Measurements from ENCODE around the gene CES5A. TPM values are rescaled to one million over a fixed set of nuclear protein-coding genes. Genes with fewer than 3 reads are reported as not detected.

The CES5A gene
- polyA plus RNA-seq, 2 of the 4 experiments (the other 2 are of a cell fraction), result not detected

DNA sequence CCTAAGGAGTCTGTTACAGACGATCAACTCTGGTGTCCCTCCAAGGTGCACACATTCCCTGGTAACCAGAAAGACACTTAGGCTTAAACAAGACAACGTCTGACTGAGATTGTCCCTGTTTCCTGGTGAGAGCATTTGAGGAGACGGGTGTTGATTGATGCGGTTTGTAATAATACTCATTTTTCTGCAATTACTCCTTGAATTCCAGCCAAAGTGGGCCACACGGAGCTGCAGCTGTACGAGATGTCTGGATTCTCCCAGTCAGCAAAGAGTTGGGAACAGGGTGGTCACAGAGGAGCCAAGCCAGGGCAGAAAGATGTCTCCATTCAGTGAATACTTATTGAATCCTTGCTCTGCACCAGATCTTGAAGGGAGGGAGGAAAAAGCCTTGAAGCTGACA, 30.9 kb upstream of the CES5A start:
- no peak overlapping the region for H3K4me2 ChIP-seq
- CTCF ChIA-PET, result no interaction called here
- TF ChIP-seq NPAS2 (CRISPR knock-in tag; IDR thresholded peaks at IDR 0.05; ENCODE audit: borderline replicate concordance), result no peak
- TF ChIP-seq MYC (IDR thresholded peaks at IDR 0.05; ENCODE audit: borderline replicate concordance, low read length), result no peak
- no peak for TF ChIP-seq BHLHE40 (IDR thresholded peaks at IDR 0.05; ENCODE audit: low read depth, low read length)
- TF ChIP-seq FOSL2 (IDR thresholded peaks at IDR 0.05), result no peak
- no peak for TF ChIP-seq FOSL2 (CRISPR knock-in tag; IDR thresholded peaks at IDR 0.05)
- TF ChIP-seq MAFK (IDR thresholded peaks at IDR 0.05; ENCODE audit: partially characterized antibody), result no peak
- H3K27ac ChIP-seq, result no peak overlapping the region
- 30% methylated on average over 6 of the region's 6 CpGs for WGBS (ENCODE audit: missing lambda C conversion rate)
- no peak for ATAC-seq
- no peaks in the 10 kb centered on the region for H3K4me1 ChIP-seq
- no peak for DNase-seq (ENCODE audit: low read depth in 1 of 2, low spot score in 1 of 2)
- H3K9me3 ChIP-seq, result peaks cover 3% of the 10 kb centered on the region; the same call in 2 of the 3 replicates
- POLR2A ChIA-PET, result no interaction called here
- FAIRE-seq, result no peak
- no peak overlapping the region for H3K4me3 ChIP-seq

DNA sequence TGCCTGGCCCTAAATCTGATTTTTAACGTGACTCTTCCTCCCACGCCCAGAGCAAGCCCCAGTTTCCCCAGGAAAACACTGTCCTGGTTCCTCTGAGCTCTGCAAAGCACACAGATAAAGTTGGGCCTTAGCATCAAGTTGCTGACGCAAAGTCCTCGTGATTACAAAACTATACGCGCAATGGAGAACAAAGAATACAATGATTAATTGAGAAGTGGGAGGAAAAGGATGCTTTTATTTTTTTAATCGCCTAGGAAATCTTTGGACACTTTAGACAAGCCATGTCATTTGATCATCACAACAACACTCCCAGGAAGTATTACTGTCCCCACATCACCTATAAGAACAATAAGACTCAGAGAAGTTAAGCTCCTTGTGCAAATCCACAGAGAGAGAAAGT, 30.5 kb upstream of the CES5A start:
- POLR2A ChIA-PET, result no interaction called here
- Histone ChIP-seq H3K4me2 (no peak overlapping the region), H3K4me3 (no peak overlapping the region), H3K27ac (no peak overlapping the region), H3K4me1 (no peaks in the 10 kb centered on the region), H3K9me3 (peaks cover 3% of the 10 kb centered on the region; the same call in 2 of the 3 replicates)
- DNase-seq (ENCODE audit: low read depth in 1 of 2, low spot score in 1 of 2) (no peak), FAIRE-seq (no peak), ATAC-seq (no peak)
- WGBS (ENCODE audit: missing lambda C conversion rate), result 33% methylated on average over 7 of the region's 7 CpGs
- CTCF ChIA-PET, result no interaction called here
- TF ChIP-seq, protein P1, sequence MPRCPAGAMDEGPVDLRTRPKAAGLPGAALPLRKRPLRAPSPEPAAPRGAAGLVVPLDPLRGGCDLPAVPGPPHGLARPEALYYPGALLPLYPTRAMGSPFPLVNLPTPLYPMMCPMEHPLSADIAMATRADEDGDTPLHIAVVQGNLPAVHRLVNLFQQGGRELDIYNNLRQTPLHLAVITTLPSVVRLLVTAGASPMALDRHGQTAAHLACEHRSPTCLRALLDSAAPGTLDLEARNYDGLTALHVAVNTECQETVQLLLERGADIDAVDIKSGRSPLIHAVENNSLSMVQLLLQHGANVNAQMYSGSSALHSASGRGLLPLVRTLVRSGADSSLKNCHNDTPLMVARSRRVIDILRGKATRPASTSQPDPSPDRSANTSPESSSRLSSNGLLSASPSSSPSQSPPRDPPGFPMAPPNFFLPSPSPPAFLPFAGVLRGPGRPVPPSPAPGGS (IDR thresholded peaks at IDR 0.05), result no peak
- no peak for TF ChIP-seq ZNF302 (CRISPR knock-in tag; IDR thresholded peaks at IDR 0.05)
- TF ChIP-seq, protein P2, sequence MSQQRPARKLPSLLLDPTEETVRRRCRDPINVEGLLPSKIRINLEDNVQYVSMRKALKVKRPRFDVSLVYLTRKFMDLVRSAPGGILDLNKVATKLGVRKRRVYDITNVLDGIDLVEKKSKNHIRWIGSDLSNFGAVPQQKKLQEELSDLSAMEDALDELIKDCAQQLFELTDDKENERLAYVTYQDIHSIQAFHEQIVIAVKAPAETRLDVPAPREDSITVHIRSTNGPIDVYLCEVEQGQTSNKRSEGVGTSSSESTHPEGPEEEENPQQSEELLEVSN (IDR thresholded peaks at IDR 0.05; ENCODE audit: borderline replicate concordance, low read depth), result no peak
- TF ChIP-seq SMC3 (IDR thresholded peaks at IDR 0.05), result no peak
- no peak for TF ChIP-seq RFX5 (IDR thresholded peaks at IDR 0.05)
- TF ChIP-seq ZSCAN20 (CRISPR knock-in tag; IDR thresholded peaks at IDR 0.05), result no peak
- no peak for TF ChIP-seq HOXA7 (CRISPR knock-in tag; IDR thresholded peaks at IDR 0.05)
- TF ChIP-seq HOXB5 (CRISPR knock-in tag; IDR thresholded peaks at IDR 0.05), result no peak
- TF ChIP-seq PHF8 (IDR thresholded peaks at IDR 0.05; ENCODE audit: borderline replicate concordance, low read depth), result no peak
- no peak for TF ChIP-seq ZFP36 (IDR thresholded peaks at IDR 0.05; ENCODE audit: borderline replicate concordance, partially characterized antibody)

DNA sequence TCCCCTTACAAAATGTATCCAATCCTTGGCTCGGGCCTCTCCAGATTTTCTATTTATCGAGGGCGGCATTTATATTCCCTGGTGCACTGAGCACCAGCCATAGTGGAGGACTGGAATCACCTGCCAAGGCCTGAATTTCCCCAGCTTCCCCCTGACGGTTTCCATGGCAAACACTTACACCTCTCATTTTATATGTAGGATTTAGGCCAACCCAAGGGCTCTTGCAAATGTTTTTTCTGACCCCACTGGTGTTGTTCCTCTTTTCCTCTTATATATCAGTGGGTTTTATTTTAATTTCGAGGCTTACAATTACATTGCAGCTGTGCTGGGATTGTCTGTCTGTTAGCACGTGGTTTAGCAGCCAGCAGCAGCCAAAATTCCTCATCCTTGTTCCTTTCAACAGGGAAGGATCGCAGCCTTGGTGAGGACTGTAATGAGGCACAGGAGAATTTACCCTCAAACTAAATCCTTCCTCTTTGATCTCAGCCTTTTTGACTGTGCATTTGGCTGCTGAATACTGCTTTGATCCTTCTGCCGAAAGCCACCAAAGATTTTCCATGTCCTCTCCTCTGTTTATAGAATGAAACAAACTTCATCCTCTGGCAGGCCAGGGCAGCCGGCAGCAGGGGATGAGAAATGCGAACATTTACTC, 26.5 kb upstream of the CES5A start:
- ChIA-PET POLR2A (no interaction called here), CTCF (no interaction called here)
- Histone ChIP-seq H3K4me1 (no peaks in the 10 kb centered on the region), H3K9me3 (peaks cover 3% of the 10 kb centered on the region; the same call in 2 of the 3 replicates), H3K4me2 (no peak overlapping the region), H3K4me3 (no peak overlapping the region), H3K27ac (no peak overlapping the region)
- no peak for ATAC-seq
- DNase-seq (ENCODE audit: low read depth in 1 of 2, low spot score in 1 of 2), result no peak
- no peak for FAIRE-seq
- WGBS (ENCODE audit: missing lambda C conversion rate), result 40% methylated on average over 10 of the region's 10 CpGs
- TF ChIP-seq ZNF302 (CRISPR knock-in tag; IDR thresholded peaks at IDR 0.05), result no peak
- TF ChIP-seq FOXS1 (CRISPR knock-in tag; IDR thresholded peaks at IDR 0.05), result no peak
- TF ChIP-seq BHLHE40 (IDR thresholded peaks at IDR 0.05; ENCODE audit: low read depth, low read length), result no peak
- no peak for TF ChIP-seq NPAS2 (CRISPR knock-in tag; IDR thresholded peaks at IDR 0.05; ENCODE audit: borderline replicate concordance)
- TF ChIP-seq MYC (IDR thresholded peaks at IDR 0.05; ENCODE audit: borderline replicate concordance, low read length), result no peak
- no peak for TF ChIP-seq HOXB13 (CRISPR knock-in tag; IDR thresholded peaks at IDR 0.05; ENCODE audit: low read depth)
- TF ChIP-seq RAD21 (conservative IDR thresholded peaks at IDR 0.05 in 1 of 2, IDR thresholded peaks at IDR 0.05 in 1 of 2), result no peak
- TF ChIP-seq, protein P3, sequence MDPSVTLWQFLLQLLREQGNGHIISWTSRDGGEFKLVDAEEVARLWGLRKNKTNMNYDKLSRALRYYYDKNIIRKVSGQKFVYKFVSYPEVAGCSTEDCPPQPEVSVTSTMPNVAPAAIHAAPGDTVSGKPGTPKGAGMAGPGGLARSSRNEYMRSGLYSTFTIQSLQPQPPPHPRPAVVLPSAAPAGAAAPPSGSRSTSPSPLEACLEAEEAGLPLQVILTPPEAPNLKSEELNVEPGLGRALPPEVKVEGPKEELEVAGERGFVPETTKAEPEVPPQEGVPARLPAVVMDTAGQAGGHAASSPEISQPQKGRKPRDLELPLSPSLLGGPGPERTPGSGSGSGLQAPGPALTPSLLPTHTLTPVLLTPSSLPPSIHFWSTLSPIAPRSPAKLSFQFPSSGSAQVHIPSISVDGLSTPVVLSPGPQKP (IDR thresholded peaks at IDR 0.05; ENCODE audit: low read depth, low read length), result no peak
- TF ChIP-seq, protein P2 (IDR thresholded peaks at IDR 0.05; ENCODE audit: borderline replicate concordance, low read depth), result no peak
- TF ChIP-seq, protein P4, sequence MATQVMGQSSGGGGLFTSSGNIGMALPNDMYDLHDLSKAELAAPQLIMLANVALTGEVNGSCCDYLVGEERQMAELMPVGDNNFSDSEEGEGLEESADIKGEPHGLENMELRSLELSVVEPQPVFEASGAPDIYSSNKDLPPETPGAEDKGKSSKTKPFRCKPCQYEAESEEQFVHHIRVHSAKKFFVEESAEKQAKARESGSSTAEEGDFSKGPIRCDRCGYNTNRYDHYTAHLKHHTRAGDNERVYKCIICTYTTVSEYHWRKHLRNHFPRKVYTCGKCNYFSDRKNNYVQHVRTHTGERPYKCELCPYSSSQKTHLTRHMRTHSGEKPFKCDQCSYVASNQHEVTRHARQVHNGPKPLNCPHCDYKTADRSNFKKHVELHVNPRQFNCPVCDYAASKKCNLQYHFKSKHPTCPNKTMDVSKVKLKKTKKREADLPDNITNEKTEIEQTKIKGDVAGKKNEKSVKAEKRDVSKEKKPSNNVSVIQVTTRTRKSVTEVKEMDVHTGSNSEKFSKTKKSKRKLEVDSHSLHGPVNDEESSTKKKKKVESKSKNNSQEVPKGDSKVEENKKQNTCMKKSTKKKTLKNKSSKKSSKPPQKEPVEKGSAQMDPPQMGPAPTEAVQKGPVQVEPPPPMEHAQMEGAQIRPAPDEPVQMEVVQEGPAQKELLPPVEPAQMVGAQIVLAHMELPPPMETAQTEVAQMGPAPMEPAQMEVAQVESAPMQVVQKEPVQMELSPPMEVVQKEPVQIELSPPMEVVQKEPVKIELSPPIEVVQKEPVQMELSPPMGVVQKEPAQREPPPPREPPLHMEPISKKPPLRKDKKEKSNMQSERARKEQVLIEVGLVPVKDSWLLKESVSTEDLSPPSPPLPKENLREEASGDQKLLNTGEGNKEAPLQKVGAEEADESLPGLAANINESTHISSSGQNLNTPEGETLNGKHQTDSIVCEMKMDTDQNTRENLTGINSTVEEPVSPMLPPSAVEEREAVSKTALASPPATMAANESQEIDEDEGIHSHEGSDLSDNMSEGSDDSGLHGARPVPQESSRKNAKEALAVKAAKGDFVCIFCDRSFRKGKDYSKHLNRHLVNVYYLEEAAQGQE (IDR thresholded peaks at IDR 0.05), result no peak
- TF ChIP-seq CHD4 (IDR thresholded peaks at IDR 0.05; ENCODE audit: borderline replicate concordance), result no peak
- TF ChIP-seq CBX2 (IDR thresholded peaks at IDR 0.05; ENCODE audit: borderline replicate concordance, low read depth), result no peak
- TF ChIP-seq JUNB (IDR thresholded peaks at IDR 0.05), result no peak
- no peak for TF ChIP-seq POLR2AphosphoS2 (conservative IDR thresholded peaks at IDR 0.05; ENCODE audit: low read length)
- TF ChIP-seq POLR2A (IDR thresholded peaks at IDR 0.05; ENCODE audit: low read length), result no peak
- no peak for TF ChIP-seq RARB (CRISPR knock-in tag; IDR thresholded peaks at IDR 0.05)
